Activated T-cell treated with anti-CD3 and anti-CD28 coated beads, Interleukin-2, amount 50 U/mL, for 24 hours (primary cell): Measurements from ENCODE around the gene TBCD.
A peak's percentile ranks its signal among the peaks of the same experiment; 100 is the strongest.

Source experiments
- DNase-seq: peaks from one replicate; pipeline ENCODE4 v3.0.0-alpha.2; 2020
- H3K27ac Mint-ChIP-seq: 2 replicates; pipeline ENCODE4 v1.8.0; 2020; ENCODE audit warnings: mild to moderate bottlenecking, mixed read lengths
- H3K27me3 Mint-ChIP-seq: 2 replicates; pipeline ENCODE4 v1.8.0; 2020; ENCODE audit warnings: mixed read lengths
- H3K36me3 Mint-ChIP-seq: 2 replicates; pipeline ENCODE4 v1.8.0; 2020; ENCODE audit warnings: low read depth, mixed read lengths
- H3K4me1 Mint-ChIP-seq: 2 replicates; pipeline ENCODE4 v1.8.0; 2020; ENCODE audit warnings: low read depth, mixed read lengths
- H3K4me3 Mint-ChIP-seq: 2 replicates; pipeline ENCODE4 v1.8.0; 2020; ENCODE audit warnings: mild to moderate bottlenecking, moderate library complexity, mixed read lengths
- H3K9me3 Mint-ChIP-seq: 2 replicates; pipeline ENCODE4 v1.8.0; 2020; ENCODE audit warnings: mixed read lengths

TBCD gene

GRCh38 chr17:82940226-82941020 lies 188.6 kb downstream of the TBCD start:
- Mint-ChIP-seq H3K27me3 (no peaks in the 10 kb centered on the region), H3K36me3 (peaks cover 98% of the 10 kb centered on the region), H3K4me3 (no peak overlapping the region), H3K27ac (no peak overlapping the region), H3K9me3 (peaks cover 18% of the 10 kb centered on the region), H3K4me1 (no peaks in the 10 kb centered on the region)
- peak; percentile 23 for DNase-seq

DNA sequence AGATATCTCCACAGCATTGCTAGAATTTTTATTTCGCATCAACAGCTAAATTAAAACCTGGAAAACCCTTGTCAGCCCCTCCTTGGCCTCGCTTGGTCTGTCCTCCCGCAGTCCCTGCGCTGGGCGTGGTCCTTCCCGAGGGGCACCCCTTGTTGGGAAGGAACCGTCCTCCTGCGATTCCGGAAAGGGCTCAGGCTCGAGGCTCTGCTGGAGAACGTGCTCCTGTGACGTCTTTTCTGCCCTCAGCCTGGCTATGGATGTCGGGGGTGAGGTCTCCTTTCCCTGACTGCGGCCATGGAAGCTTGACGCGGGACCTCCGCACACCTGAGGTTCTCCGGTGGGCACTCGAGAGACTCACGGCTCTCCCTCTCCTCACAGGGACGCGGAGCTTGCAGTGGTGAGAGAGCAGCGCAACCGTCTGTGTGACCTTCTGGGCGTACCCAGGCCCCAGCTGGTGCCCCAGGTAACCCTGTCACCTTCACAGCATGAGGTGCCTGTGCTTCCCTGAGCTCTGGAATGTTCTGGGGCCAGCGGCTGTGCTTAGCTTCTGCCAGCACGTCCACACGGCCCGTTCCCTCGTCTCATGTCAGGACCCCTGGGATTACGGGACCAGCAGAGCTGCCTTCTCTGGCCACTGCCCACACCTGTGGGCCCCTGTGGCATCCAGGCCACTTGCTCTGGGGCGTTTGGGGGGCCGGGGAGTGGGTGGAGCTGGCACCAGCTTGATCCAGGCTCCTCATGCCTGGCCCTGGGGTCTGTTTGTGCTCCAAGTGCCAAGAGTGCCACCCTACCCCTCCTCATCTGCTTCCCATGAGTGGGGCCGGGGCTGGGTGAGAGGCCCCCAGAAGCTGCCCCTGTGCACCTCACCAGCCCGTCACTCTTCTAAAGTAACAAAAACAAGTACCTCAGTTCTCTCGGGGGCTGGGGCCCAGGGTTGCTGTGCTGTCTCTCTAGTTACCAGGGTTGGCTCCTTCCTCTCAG lies 189.4 kb downstream of the TBCD start:
- no peak overlapping the region for H3K27ac Mint-ChIP-seq
- no peaks in the 10 kb centered on the region for H3K4me1 Mint-ChIP-seq
- no peaks in the 10 kb centered on the region for H3K27me3 Mint-ChIP-seq
- H3K4me3 Mint-ChIP-seq, result no peak overlapping the region
- H3K9me3 Mint-ChIP-seq, result peaks cover 27% of the 10 kb centered on the region
- H3K36me3 Mint-ChIP-seq, result peaks cover 98% of the 10 kb centered on the region
- peak; percentile 26 for DNase-seq

- Mint-ChIP-seq H3K4me3 (no peak overlapping the region), H3K27ac (peak overlapping the region; percentile 64), H3K9me3 (peaks cover 28% of the 10 kb centered on the region), H3K36me3 (peaks cover 92% of the 10 kb centered on the region), H3K4me1 (no peaks in the 10 kb centered on the region), H3K27me3 (no peaks in the 10 kb centered on the region)
- peak; percentile 27 for DNase-seq
These were observed 190.6 kb downstream of the TBCD start for GRCh38 chr17:82942166-82943130.

DNA sequence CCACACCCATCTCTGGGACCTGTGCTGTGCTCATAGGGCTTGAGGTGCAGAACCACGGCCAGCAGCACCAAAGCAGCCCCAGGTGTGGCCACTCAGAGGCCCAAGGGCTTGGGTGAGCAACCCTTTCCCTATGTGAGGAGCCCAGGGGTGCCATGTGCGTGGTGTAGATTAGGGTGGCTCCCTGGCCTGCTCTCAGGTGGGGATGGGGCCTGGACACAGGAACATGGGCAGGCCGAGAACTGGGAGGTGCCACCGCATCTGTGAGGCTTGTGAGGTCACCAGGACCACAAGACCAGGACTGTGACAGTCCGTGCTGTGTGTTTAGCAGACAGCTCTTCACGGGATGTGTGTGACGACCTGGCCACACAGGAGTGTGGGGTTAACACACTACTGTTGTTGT lies 191.5 kb downstream of the TBCD start:
- H3K36me3 Mint-ChIP-seq, result peaks cover 89% of the 10 kb centered on the region
- peaks cover 28% of the 10 kb centered on the region for H3K9me3 Mint-ChIP-seq
- H3K4me3 Mint-ChIP-seq, result no peak overlapping the region
- H3K27me3 Mint-ChIP-seq, result no peaks in the 10 kb centered on the region
- H3K27ac Mint-ChIP-seq, result no peak overlapping the region
- DNase-seq, result peak; percentile 20
- no peaks in the 10 kb centered on the region for H3K4me1 Mint-ChIP-seq

GRCh38 chr17:82943751-82944150 lies 191.9 kb downstream of the TBCD start:
- Mint-ChIP-seq H3K36me3 (peaks cover 88% of the 10 kb centered on the region), H3K4me3 (no peak overlapping the region), H3K27me3 (no peaks in the 10 kb centered on the region), H3K9me3 (peaks cover 28% of the 10 kb centered on the region), H3K27ac (no peak overlapping the region), H3K4me1 (no peaks in the 10 kb centered on the region)
- DNase-seq, result no peak

- H3K36me3 Mint-ChIP-seq, result peaks cover 88% of the 10 kb centered on the region
- no peaks in the 10 kb centered on the region for H3K27me3 Mint-ChIP-seq
- no peaks in the 10 kb centered on the region for H3K4me1 Mint-ChIP-seq
- no peak overlapping the region for H3K27ac Mint-ChIP-seq
- DNase-seq, result no peak
- H3K9me3 Mint-ChIP-seq, result peaks cover 28% of the 10 kb centered on the region
- no peak overlapping the region for H3K4me3 Mint-ChIP-seq
These were observed 193.1 kb downstream of the TBCD start for GRCh38 chr17:82944990-82945389.

DNA sequence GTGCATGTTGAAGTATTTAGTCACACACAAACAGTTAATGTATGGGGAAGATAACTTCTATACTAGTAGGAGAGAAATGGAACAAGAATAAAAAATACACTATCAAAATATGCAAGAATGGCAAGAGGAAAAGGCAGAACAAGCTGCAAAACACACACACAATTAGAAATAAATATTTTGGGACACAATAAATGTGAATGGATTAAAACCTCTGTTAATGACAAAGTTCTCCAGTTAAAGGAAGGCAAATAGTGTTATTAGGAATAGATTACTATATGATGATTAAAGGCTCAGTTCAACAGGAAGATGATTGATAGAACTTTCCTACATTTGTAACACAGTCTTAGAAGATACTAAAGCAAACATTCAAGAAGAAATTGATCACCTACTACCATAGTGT lies 194.2 kb downstream of the TBCD start:
- Mint-ChIP-seq H3K36me3 (peaks cover 90% of the 10 kb centered on the region), H3K27me3 (no peaks in the 10 kb centered on the region), H3K4me1 (no peaks in the 10 kb centered on the region), H3K4me3 (no peak overlapping the region), H3K27ac (no peak overlapping the region), H3K9me3 (peaks cover 28% of the 10 kb centered on the region)
- DNase-seq, result no peak

GRCh38 chr17:82947051-82947991 lies 195.5 kb downstream of the TBCD start:
- no peaks in the 10 kb centered on the region for H3K27me3 Mint-ChIP-seq
- no peak for DNase-seq
- no peak overlapping the region for H3K27ac Mint-ChIP-seq
- peaks cover 89% of the 10 kb centered on the region for H3K36me3 Mint-ChIP-seq
- H3K4me1 Mint-ChIP-seq, result no peaks in the 10 kb centered on the region
- no peak overlapping the region for H3K4me3 Mint-ChIP-seq
- peaks cover 28% of the 10 kb centered on the region for H3K9me3 Mint-ChIP-seq

DNA sequence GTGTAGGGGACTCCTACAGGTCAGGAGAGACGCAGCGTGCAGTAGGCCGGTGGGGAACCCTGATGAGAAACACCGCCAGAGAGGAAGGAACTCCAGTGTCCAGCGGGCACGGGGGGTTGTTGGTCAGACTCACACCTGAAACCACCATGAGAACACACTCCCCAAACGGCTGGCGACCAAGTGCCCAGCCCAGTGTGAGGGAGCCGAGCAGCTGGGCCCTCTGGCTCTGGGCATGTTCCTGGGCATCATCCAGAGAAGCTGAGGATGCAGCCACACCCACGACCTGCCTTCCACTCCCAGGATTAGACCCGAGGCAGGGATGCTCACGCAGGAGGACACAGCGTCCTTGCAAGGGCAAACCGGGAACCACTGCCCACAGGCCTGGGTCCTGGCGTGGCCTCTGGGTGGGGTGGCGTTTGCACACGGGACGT lies 196.2 kb downstream of the TBCD start:
- no peaks in the 10 kb centered on the region for H3K4me1 Mint-ChIP-seq
- H3K4me3 Mint-ChIP-seq, result no peak overlapping the region
- no peak for DNase-seq
- peaks cover 89% of the 10 kb centered on the region for H3K36me3 Mint-ChIP-seq
- no peak overlapping the region for H3K27ac Mint-ChIP-seq
- peaks cover 32% of the 10 kb centered on the region for H3K9me3 Mint-ChIP-seq
- H3K27me3 Mint-ChIP-seq, result no peaks in the 10 kb centered on the region

DNA sequence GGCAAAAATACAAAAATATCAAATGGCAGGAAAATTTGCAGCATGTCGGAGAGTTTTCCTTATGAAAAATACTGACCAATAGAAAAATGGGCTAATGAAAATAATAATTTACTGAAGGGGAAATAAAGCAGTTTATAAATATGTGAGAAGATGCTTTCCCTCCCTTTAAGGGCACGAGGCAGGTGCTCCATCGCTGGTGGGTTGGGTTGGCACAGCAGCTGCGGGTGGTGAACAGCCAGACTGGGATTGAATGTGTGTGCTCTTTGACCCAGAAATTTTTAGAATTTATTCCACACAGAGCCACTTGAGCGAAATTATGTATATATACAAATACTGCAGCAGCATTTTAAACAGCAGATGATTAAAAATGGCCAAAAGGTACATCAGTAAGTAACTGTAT lies 197.1 kb downstream of the TBCD start:
- DNase-seq, result no peak
- H3K4me1 Mint-ChIP-seq, result no peaks in the 10 kb centered on the region
- H3K9me3 Mint-ChIP-seq, result peaks cover 31% of the 10 kb centered on the region
- H3K27me3 Mint-ChIP-seq, result no peaks in the 10 kb centered on the region
- H3K36me3 Mint-ChIP-seq, result peaks cover 89% of the 10 kb centered on the region
- H3K4me3 Mint-ChIP-seq, result no peak overlapping the region
- no peak overlapping the region for H3K27ac Mint-ChIP-seq

DNA sequence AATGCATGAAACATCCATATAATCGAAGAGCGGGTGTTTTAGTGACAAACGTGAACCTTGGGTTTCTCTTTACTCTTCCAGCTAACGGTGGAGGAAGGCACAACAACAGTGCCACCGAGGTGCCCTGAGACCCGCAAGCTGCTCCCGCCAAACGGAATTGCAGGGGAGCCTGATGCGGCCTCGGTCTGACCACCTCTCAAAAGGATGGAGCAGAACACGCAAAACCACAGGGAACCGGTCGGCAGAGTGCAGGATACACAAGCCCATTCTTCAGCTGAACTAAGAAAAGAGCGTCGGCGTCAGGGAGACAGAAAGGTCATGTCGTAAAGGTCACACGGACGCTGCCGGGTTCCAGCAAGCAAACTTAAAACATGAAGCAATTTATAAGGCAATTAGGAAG lies 197.5 kb downstream of the TBCD start:
- no peaks in the 10 kb centered on the region for H3K4me1 Mint-ChIP-seq
- no peaks in the 10 kb centered on the region for H3K27me3 Mint-ChIP-seq
- no peak overlapping the region for H3K27ac Mint-ChIP-seq
- no peak for DNase-seq
- peaks cover 31% of the 10 kb centered on the region for H3K9me3 Mint-ChIP-seq
- no peak overlapping the region for H3K4me3 Mint-ChIP-seq
- peaks cover 89% of the 10 kb centered on the region for H3K36me3 Mint-ChIP-seq

DNA sequence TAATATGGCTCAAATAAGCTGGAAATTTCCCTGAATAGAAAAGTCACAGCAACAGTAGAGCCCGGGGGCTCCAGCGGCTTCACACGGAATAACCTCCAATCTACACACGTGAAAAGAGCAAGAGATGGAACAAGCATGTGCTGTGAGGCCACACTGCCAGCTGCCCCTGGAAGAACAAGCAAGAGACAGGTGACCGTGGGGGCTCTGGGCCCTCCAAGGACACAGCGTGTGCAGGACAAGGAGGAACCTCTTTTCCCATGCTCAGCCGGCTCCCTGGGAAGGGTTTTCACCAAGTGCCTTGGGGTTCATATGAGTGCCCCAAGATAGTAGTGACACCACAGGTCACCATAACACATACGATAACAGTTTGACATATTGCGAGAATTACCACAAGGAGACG lies 198.1 kb downstream of the TBCD start:
- Mint-ChIP-seq H3K27me3 (no peaks in the 10 kb centered on the region), H3K36me3 (peaks cover 89% of the 10 kb centered on the region), H3K4me1 (no peaks in the 10 kb centered on the region), H3K27ac (no peak overlapping the region), H3K9me3 (peaks cover 32% of the 10 kb centered on the region), H3K4me3 (no peak overlapping the region)
- DNase-seq, result no peak

- peaks cover 29% of the 10 kb centered on the region for H3K9me3 Mint-ChIP-seq
- peaks cover 89% of the 10 kb centered on the region for H3K36me3 Mint-ChIP-seq
- no peak overlapping the region for H3K4me3 Mint-ChIP-seq
- no peaks in the 10 kb centered on the region for H3K4me1 Mint-ChIP-seq
- no peak overlapping the region for H3K27ac Mint-ChIP-seq
- no peak for DNase-seq
- H3K27me3 Mint-ChIP-seq, result no peaks in the 10 kb centered on the region
These were observed 198.7 kb downstream of the TBCD start for GRCh38 chr17:82950525-82951102.
